Measurements from ENCODE around the gene RRP1B. TPM values are rescaled to one million over a fixed set of nuclear protein-coding genes. Genes with fewer than 3 reads are reported as not detected.

The RRP1B gene
- total and polyA plus RNA-seq, 2 of the 13 experiments (the other 11 are each of a cell fraction or from before 2014, with no cell fraction given), result 16.3 to 46.2 TPM

DNA sequence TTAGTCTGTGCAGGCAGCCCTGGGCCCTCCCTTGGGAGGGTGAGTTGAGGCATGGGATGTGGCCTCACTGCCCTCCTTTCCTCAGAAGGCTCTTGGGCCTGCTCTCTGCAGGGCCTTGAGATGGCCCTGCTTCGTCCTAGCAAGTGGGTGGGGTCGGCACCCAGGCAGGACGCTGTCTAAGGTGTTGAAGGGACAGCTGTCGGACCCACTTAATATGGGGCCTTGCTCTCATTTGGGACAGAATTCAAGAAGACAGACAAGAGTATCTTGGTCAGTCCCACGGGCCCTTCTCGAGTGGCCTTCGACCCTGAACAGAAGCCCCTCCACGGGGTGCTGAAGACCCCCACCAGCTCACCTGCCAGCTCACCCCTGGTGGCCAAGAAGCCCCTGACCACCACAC, 33.6 kb downstream of the RRP1B start:
- 88% methylated on average over 8 of the region's 8 CpGs for WGBS (ENCODE audit: low lambda C conversion rate)

More for the DNA sequence above, 33.6 kb downstream of the RRP1B start:
- Histone ChIP-seq H3K4me1 (ENCODE audit: insufficient read depth, low read length) (peaks cover 15% of the 10 kb centered on the region), H3K9ac (ENCODE audit: insufficient read depth, low read depth, low read length) (no peak overlapping the region), H3K9me3 (ENCODE audit: low read length) (no peaks in the 10 kb centered on the region), H2AFZ (ENCODE audit: low read length) (no peak overlapping the region), H3K27me3 (ENCODE audit: control insufficient read depth in 1 of 2, insufficient read depth in 2 of 2, low read length in 2 of 2) (no peaks in the 10 kb centered on the region), H3K4me2 (ENCODE audit: low read depth, low read length) (no peak overlapping the region), H3K36me3 (replicated peaks in 1 of 2; ENCODE audit: control insufficient read depth in 1 of 2, insufficient read depth in 2 of 2, low read length in 2 of 2) (peaks cover 33 to 72% of the 10 kb centered on the region in 2 experiments), H4K20me1 (ENCODE audit: insufficient read depth, low read length) (no peaks in the 10 kb centered on the region), H3K27ac (ENCODE audit: extremely low read length, insufficient read depth, low read length) (no peak overlapping the region), H3K4me3 (replicated peaks in 1 of 3; ENCODE audit: insufficient read depth in 1 of 3, low read depth in 2 of 3, low read length in 3 of 3) (no peak overlapping the region), H3K79me2 (ENCODE audit: insufficient read depth, low read length) (no peaks in the 10 kb centered on the region)
- TF ChIP-seq ZNF10 (CRISPR knock-in tag; IDR thresholded peaks at IDR 0.05; ENCODE audit: borderline replicate concordance, low read depth), result no peak
- TF ChIP-seq PITX1 (CRISPR knock-in tag; IDR thresholded peaks at IDR 0.05), result no peak
- no peak for TF ChIP-seq BRF2 (CRISPR knock-in tag; IDR thresholded peaks at IDR 0.05)
- TF ChIP-seq, protein P1, sequence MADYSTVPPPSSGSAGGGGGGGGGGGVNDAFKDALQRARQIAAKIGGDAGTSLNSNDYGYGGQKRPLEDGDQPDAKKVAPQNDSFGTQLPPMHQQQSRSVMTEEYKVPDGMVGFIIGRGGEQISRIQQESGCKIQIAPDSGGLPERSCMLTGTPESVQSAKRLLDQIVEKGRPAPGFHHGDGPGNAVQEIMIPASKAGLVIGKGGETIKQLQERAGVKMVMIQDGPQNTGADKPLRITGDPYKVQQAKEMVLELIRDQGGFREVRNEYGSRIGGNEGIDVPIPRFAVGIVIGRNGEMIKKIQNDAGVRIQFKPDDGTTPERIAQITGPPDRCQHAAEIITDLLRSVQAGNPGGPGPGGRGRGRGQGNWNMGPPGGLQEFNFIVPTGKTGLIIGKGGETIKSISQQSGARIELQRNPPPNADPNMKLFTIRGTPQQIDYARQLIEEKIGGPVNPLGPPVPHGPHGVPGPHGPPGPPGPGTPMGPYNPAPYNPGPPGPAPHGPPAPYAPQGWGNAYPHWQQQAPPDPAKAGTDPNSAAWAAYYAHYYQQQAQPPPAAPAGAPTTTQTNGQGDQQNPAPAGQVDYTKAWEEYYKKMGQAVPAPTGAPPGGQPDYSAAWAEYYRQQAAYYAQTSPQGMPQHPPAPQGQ (CRISPR knock-in tag; IDR thresholded peaks at IDR 0.05; ENCODE audit: borderline replicate concordance), result no peak
- no peak for TF ChIP-seq ZBTB21 (CRISPR knock-in tag; IDR thresholded peaks at IDR 0.05)
- TF ChIP-seq AGO2 (optimal IDR thresholded peaks at IDR 0.05; ENCODE audit: low read depth, low read length), result peak; percentile 43
- TF ChIP-seq NFATC3 (CRISPR knock-in tag; IDR thresholded peaks at IDR 0.05), result no peak
- in situ Hi-C loops (cut with HindIII; ENCODE audit: extremely low pct_ligation_motif_present, low pct_unique_long_range_greater_than_20kb), result no loop called here
- BruUV-seq (replicated peaks), result no TSS peak
- ChIA-PET CTCF (ENCODE audit: low intra/inter-chr PET ratio, low total read pairs) (no interaction called here), POLR2A (no interaction called here)
- ATAC-seq, result no peak
- DNase-seq (ENCODE audit: low spot score), result no peak
- intact Hi-C loops (cut with micrococcal nuclease; ENCODE audit: unreplicated experiment), result no loop called here
- no peak for FAIRE-seq
